Ishikawa (cell line): ENCODE results near the gene CWC27.

ENCODE experiments used
- CEBPB ChIP-seq: IDR thresholded peaks from 2 replicates; pipeline ENCODE4 v1.6.1; 2012
- CREB1 ChIP-seq: IDR thresholded peaks from 2 replicates; pipeline ENCODE4 v1.6.1; 2012; ENCODE audit warnings: low read depth
- EGR1 ChIP-seq: IDR thresholded peaks from 2 replicates; pipeline ENCODE4 v1.6.1; 2012
- EP300 ChIP-seq: IDR thresholded peaks from 2 replicates; pipeline ENCODE4 v1.6.1; 2012; ENCODE audit warnings: borderline replicate concordance
- FOXM1 ChIP-seq: IDR thresholded peaks from 2 replicates; pipeline ENCODE4 v1.6.1; 2012; ENCODE audit warnings: low read depth, borderline replicate concordance
- NFIC ChIP-seq: IDR thresholded peaks from 2 replicates; pipeline ENCODE4 v1.6.1; 2012
- RAD21 ChIP-seq: IDR thresholded peaks from 2 replicates; pipeline ENCODE4 v1.6.1; 2012; ENCODE audit warnings: low read depth
- REST ChIP-seq: IDR thresholded peaks from 2 replicates; pipeline ENCODE4 v1.6.1; 2012; ENCODE audit warnings: low read depth, mild to moderate bottlenecking
- TAF1 ChIP-seq: IDR thresholded peaks from 2 replicates; pipeline ENCODE4 v1.6.1; 2012; ENCODE audit warnings: low read depth, mild to moderate bottlenecking
- TCF12 ChIP-seq: IDR thresholded peaks from 2 replicates; pipeline ENCODE4 v1.6.1; 2012; ENCODE audit warnings: low read depth
- TEAD4 ChIP-seq: IDR thresholded peaks from 2 replicates; pipeline ENCODE4 v1.6.1; 2012
- YY1 ChIP-seq: IDR thresholded peaks from 2 replicates; pipeline ENCODE4 v1.6.1; 2012; ENCODE audit warnings: low read depth
- ZBTB7A ChIP-seq: IDR thresholded peaks from 2 replicates; pipeline ENCODE4 v1.6.1; 2012; ENCODE audit warnings: low read depth
- TF ChIP-seq, protein P1 (sequence below): IDR thresholded peaks from 2 replicates; pipeline ENCODE4 v1.6.1; 2012
- TF ChIP-seq, protein P2 (sequence below): IDR thresholded peaks from 2 replicates; pipeline ENCODE4 v1.6.1; 2012

CWC27 gene

GRCh38 chr5:65013166-65013565 is 244.4 kb downstream of the CWC27 start:
- TF ChIP-seq, protein P1, sequence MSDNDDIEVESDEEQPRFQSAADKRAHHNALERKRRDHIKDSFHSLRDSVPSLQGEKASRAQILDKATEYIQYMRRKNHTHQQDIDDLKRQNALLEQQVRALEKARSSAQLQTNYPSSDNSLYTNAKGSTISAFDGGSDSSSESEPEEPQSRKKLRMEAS, result no peak
- TF ChIP-seq NFIC (no peak), ZBTB7A (no peak), TAF1 (no peak), TEAD4 (no peak), REST (no peak), TCF12 (no peak), EGR1 (no peak), CREB1 (no peak), YY1 (no peak), EP300 (no peak), FOXM1 (no peak), CEBPB (no peak), RAD21 (no peak)
- TF ChIP-seq, protein P2, sequence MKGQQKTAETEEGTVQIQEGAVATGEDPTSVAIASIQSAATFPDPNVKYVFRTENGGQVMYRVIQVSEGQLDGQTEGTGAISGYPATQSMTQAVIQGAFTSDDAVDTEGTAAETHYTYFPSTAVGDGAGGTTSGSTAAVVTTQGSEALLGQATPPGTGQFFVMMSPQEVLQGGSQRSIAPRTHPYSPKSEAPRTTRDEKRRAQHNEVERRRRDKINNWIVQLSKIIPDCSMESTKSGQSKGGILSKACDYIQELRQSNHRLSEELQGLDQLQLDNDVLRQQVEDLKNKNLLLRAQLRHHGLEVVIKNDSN, result no peak

GRCh38 chr5:65014769-65015168 is 246.0 kb downstream of the CWC27 start:
- TF ChIP-seq TAF1 (no peak), ZBTB7A (no peak), NFIC (no peak), EP300 (no peak), RAD21 (no peak), CREB1 (no peak), TCF12 (no peak), CEBPB (no peak), EGR1 (no peak), FOXM1 (no peak), YY1 (no peak), REST (no peak), TEAD4 (no peak)
- TF ChIP-seq, protein P2, result no peak
- TF ChIP-seq, protein P1, result no peak

- TF ChIP-seq EGR1, result no peak
- TF ChIP-seq ZBTB7A, result no peak
- TF ChIP-seq CREB1, result no peak
- no peak for TF ChIP-seq TEAD4
- TF ChIP-seq REST, result no peak
- no peak for TF ChIP-seq EP300
- TF ChIP-seq CEBPB, result no peak
- TF ChIP-seq FOXM1, result no peak
- no peak for TF ChIP-seq NFIC
- no peak for TF ChIP-seq TAF1
- TF ChIP-seq TCF12, result no peak
- TF ChIP-seq, protein P1, result no peak
- TF ChIP-seq, protein P2, result no peak
These were observed 247.0 kb downstream of the CWC27 start for GRCh38 chr5:65015767-65016166.

DNA sequence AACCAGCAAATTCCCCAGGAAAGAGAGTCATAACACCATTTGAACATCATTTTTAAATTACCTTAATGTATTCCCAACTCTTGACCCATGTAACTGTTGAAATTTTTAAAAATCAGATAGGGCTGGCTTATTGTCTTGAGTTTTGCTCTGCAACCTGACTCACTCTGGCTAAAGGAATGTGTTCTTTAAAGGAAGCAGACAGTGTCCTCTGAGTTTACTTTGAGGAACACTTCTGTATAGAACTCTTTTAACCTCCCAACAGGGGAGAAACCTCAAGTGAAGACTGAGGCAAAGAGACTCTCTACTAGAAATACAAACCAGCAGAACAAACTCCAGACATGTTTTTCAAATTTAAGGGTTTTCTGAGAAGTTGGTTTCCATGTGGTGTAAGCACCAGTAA is 248.9 kb downstream of the CWC27 start:
- TF ChIP-seq REST, result no peak
- TF ChIP-seq NFIC, result no peak
- TF ChIP-seq, protein P1, result no peak
- no peak for TF ChIP-seq CEBPB
- TF ChIP-seq FOXM1, result no peak
- TF ChIP-seq, protein P2, result no peak
- TF ChIP-seq EGR1, result no peak
- no peak for TF ChIP-seq EP300
- TF ChIP-seq TCF12, result no peak
- TF ChIP-seq TAF1, result no peak
- no peak for TF ChIP-seq RAD21
- TF ChIP-seq CREB1, result no peak
- no peak for TF ChIP-seq YY1
